Heart left ventricle (tissue), 16 donors: ENCODE results near the gene ELP1. TPM values are rescaled to one million over a fixed set of nuclear protein-coding genes. Genes with fewer than 3 reads are reported as not detected.
"Not testable (repeated sequence)": the region's sequence is repeated elsewhere in the genome, so short reads cannot be mapped to it uniquely, and the experiment has no call there.

Experiments used
- ATAC-seq, 4 donors: fragments of 200-7000 bp; cut with Tn5 transposase; one replicate each; pipeline ENCODE4 v1.9.1; 2020 to 2022; ENCODE audit warnings: moderate library complexity in 4 of 4, mild to moderate bottlenecking in 3 of 4, moderate number of reproducible peaks in 1 of 4
- DNase-seq, 5 donors: peaks; one replicate each; pipeline ENCODE4 v3.0.0-alpha.2; 2020
- H3K27ac ChIP-seq, 12 donors: fragments of 200-600 bp; sonication (generic) in 4 of 12; one replicate each; pipeline versions ENCODE4 v1.5.0 to v1.8.0; 2016 to 2022; ENCODE audit warnings: mild to moderate bottlenecking in 2 of 12
- H3K27me3 ChIP-seq, 9 donors: fragments of 200-600 bp; sonication (generic) in 2 of 9; one replicate each; pipeline versions ENCODE4 v1.5.1 to v1.8.0; 2016 to 2022; ENCODE audit warnings: mild to moderate bottlenecking in 3 of 9
- H3K36me3 ChIP-seq, 9 donors: fragments of 200-600 bp; sonication (generic) in 2 of 9; one replicate each; pipeline versions ENCODE4 v1.5.0 to v1.8.0; 2018 to 2022; ENCODE audit warnings: mild to moderate bottlenecking in 2 of 9
- H3K4me1 ChIP-seq, 12 donors: fragments of 200-600 bp; sonication (generic) in 4 of 12; one replicate each; pipeline versions ENCODE4 v1.5.0 to v1.8.0; 2016 to 2022; ENCODE audit warnings: mild to moderate bottlenecking in 3 of 12
- H3K4me3 ChIP-seq, 12 donors: fragments of 200-600 bp; sonication (generic) in 4 of 12; one replicate each; pipeline versions ENCODE4 v1.5.0 to v1.8.0; 2017 to 2022; ENCODE audit warnings: mild to moderate bottlenecking in 9 of 12, moderate library complexity in 4 of 12
- H3K9me3 ChIP-seq, 12 donors: fragments of 200-600 bp; sonication (generic) in 4 of 12; one replicate each; pipeline versions ENCODE4 v1.5.0 to v1.8.0; 2016 to 2022; ENCODE audit warnings: mild to moderate bottlenecking in 1 of 12
- CTCF ChIP-seq, 12 donors: fragments of 200-600 bp; sonication (generic) in 4 of 12; IDR thresholded peaks; one replicate each; pipeline versions ENCODE4 v1.5.0 to v1.8.0; 2018 to 2022; ENCODE audit warnings: antibody characterized with exemption in 12 of 12, mild to moderate bottlenecking in 5 of 12
- POLR2A ChIP-seq, 2 donors: fragments of 450-650 bp; IDR thresholded peaks; one replicate each; pipeline ENCODE4 v1.6.1; 2017; ENCODE audit warnings: antibody characterized with exemption in 2 of 2, mild to moderate bottlenecking in 2 of 2, moderate library complexity in 2 of 2
- WGBS, 4 donors: extraction: QIAGEN DNeasy Blood & Tissue Kit in 2 of 4; methylation state at CpG; one replicate each; pipeline versions ENCODE4 v1.1.5 to v1.1.7; 2013 to 2018; 5-methylcytosine and 5-hydroxymethylcytosine counted together
- intact Hi-C, 10 donors: fragments of 100-400 bp; cut with DNase I; formaldehyde crosslinking; loops; one replicate each; pipeline versions ENCODE4 v1.11.1 to v1.14.2; 2022
- polyA plus RNA-seq, 2 donors: library from polyadenylated mRNA; stranded (reverse); fragments of 200-250 nt; gene quantifications; one replicate each; pipeline ENCODE4 v1.2.3, GENCODE V29; 2013
- total RNA-seq, 9 donors: library from RNA; depleted of rRNA in 2 of 9; stranded (reverse); fragments of >200 nt in 2 of 9; fragmentation: NEBNext Ultra II Directional in 3 of 9; extraction: Animal tissue kit (Norgen Biotek cat#: 25700) in 3 of 9; gene quantifications; one replicate each; pipeline versions ENCODE4 v1.1.0 to v1.2.4, GENCODE V29; 2016 to 2023
- donor health status: ischemic (EF 13 %, LVEDD 7.1; RV severe dilation, severe dysfunction).
- donor health status: healthy with polysubstance abuse.
- donor health status: DM: no; HTN: yes; CAD: no.
- donor health status: DM: no; HTN: no; CAD: no.
- donor health status: ischemic (EF 25% LVEDD 6.9; RV normal size, moderate dysfunction).
- donor health status: ischemic (EF 25% LVEDD 5.7; RV mildly dilated, moderate dysfunction).
- donor health status: healthy.
- donor health status: DM: yes; HTN: yes; CAD: no.
- donor health status: ischemic (EF 35%, LVEDD 5.7; RV mildly dilated, moderate dysfunction).
- donor health status: nonischemic (EF 11% LVEDD 7.7; RV severe dilation, severe dysfunction).
- donor health status: DM: yes; HTN: yes; CAD: no.
- donor health status: PGD.
- donor health status: ischemic (EF 29% LVEDD 5.4; RV normal size, mild dysfunction).
- donor health status: nonischemic (EF 23%, LVEDD 6.1; RV moderate dilation, normal function).

ELP1 gene
- total and polyA plus RNA-seq, 11 donors: 7.8 to 32.0 (median 20.5) TPM

DNA sequence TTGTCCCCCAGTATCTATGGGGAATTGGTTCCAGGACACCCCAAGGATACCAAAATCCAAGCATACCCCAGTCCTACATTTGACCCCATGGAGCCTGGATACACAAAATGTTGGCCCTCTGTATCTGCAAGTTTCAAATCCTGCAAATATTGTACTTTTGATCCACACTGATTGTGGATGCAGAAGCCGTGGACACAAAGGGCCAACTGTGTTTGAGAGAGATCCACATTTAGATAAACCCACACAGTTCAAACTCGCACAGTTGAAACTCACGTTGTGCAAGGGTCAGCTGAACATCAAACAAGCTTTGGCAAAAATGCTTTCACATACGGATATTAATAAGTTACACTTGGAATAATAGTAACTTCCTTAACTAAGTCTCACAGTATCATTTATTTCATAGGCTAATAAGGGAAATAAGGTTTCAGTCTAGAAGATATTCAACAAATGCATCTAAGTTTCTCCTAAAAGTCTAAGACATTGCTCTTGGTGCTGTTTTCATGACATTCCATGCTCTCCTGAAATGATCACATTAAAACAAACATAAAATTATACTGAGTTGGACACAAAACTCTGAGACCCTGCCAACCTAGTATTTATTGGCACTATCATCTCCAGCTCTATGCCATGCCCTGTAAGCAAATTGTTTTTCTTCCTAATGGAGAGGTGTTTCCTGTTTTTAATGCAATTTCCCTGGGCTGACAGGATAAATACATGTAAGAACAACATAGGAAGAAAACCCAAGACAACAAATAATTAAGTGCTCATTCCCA lies 39.5 kb downstream of the ELP1 start:
- no peak for ATAC-seq
- no peak overlapping the region for H3K27ac ChIP-seq
- DNase-seq: no peak
- peaks cover 0 to 9% (median 0%) of the 10 kb centered on the region in 12 donors for H3K4me1 ChIP-seq
- WGBS, 4 donors: 89 to 94% (median 93%) methylated on average over 4 of the region's 4 CpGs
- H3K4me3 ChIP-seq: no peak overlapping the region
- TF ChIP-seq CTCF (IDR thresholded peaks at IDR 0.05): no peak
- no peaks in the 10 kb centered on the region for H3K9me3 ChIP-seq
- peaks cover 0 to 100% (median 98%) of the 10 kb centered on the region in 9 donors for H3K36me3 ChIP-seq
- H3K27me3 ChIP-seq: no peaks in the 10 kb centered on the region
- intact Hi-C loops: loop anchor here in 1 of 10 donors (10.0 kb wide), 1 partner anchor 430 kb away; the partner anchor contains the start of gene EPB41L4B

- H3K4me1 ChIP-seq: peaks cover 0 to 24% (median 2%) of the 10 kb centered on the region in 12 donors
- ATAC-seq: peak; percentile 59 to 81 (median 71)
These were observed 44.3 kb downstream of the ELP1 start for GRCh38 chr9:108889649-108890067.

GRCh38 chr9:108886594-108887271 lies 47.2 kb downstream of the ELP1 start:
- WGBS, 4 donors: 88 to 95% (median 94%) methylated on average over 3 of the region's 3 CpGs
- ATAC-seq, H3K27ac ChIP-seq, DNase-seq, H3K9me3 ChIP-seq, H3K27me3 ChIP-seq, H3K4me3 ChIP-seq: not testable (repeated sequence)
- peaks cover 0 to 97% (median 68%) of the 10 kb centered on the region in 9 donors for H3K36me3 ChIP-seq
- intact Hi-C loops: loop anchor here in 3 of 10 donors (5.0 to 10.0 kb wide), 2 partner anchors 436 to 438 kb away; partner anchors contain the start of gene EPB41L4B (in 3 of the 3)
- peaks cover 0 to 24% (median 2%) of the 10 kb centered on the region in 12 donors for H3K4me1 ChIP-seq

More at GRCh38 chr9:108889649-108890067, 44.3 kb downstream of the ELP1 start:
- intact Hi-C loops: loop anchor here in 5 of 10 donors (2.0 to 10.0 kb wide), 3 partner anchors 427 to 435 kb away; partner anchors contain the start of gene EPB41L4B (in 4 of the 5)
- DNase-seq: no peak
- no peaks in the 10 kb centered on the region for H3K27me3 ChIP-seq
- no peak overlapping the region for H3K4me3 ChIP-seq
- H3K9me3 ChIP-seq: peaks cover 0 to 6% (median 0%) of the 10 kb centered on the region in 12 donors
- TF ChIP-seq CTCF (IDR thresholded peaks at IDR 0.05): peak in 10 of 12 donors; percentile 12 to 51 (median 32)
- TF ChIP-seq POLR2A (IDR thresholded peaks at IDR 0.05): no peak
- H3K36me3 ChIP-seq: peaks cover 0 to 97% (median 83%) of the 10 kb centered on the region in 9 donors
- peak overlapping the region in 4 of 12 donors; percentile 11 to 34 (median 26) for H3K27ac ChIP-seq
- WGBS, 4 donors: 56 to 67% (median 58%) methylated on average over 4 of the region's 4 CpGs

GRCh38 chr9:108885643-108886348 lies 48.1 kb downstream of the ELP1 start:
- Histone ChIP-seq H3K27ac (no peak overlapping the region), H3K36me3 (peaks cover 0 to 97% (median 68%) of the 10 kb centered on the region in 9 donors), H3K4me3 (no peak overlapping the region), H3K9me3 (peaks cover 0 to 6% (median 0%) of the 10 kb centered on the region in 12 donors), H3K27me3 (no peaks in the 10 kb centered on the region), H3K4me1 (peaks cover 0 to 23% (median 2%) of the 10 kb centered on the region in 12 donors)
- 27 to 58% (median 43%) methylated on average over 1 of the region's 1 CpG for WGBS, 4 donors
- no peak for TF ChIP-seq CTCF (IDR thresholded peaks at IDR 0.05)
- TF ChIP-seq POLR2A (IDR thresholded peaks at IDR 0.05): no peak
- DNase-seq (peak in 1 of 5 donors; percentile 26), ATAC-seq (peak in 3 of 4 donors; percentile 47 to 76 (median 67))
- intact Hi-C loops: loop anchor here in 3 of 10 donors (5.0 to 10.0 kb wide), 2 partner anchors 437 to 439 kb away; partner anchors contain the start of gene EPB41L4B (in 3 of the 3)
